CD4-positive, alpha-beta T cell treated with Interleukin-17A for 4 hours (primary cell): ENCODE measurements around the gene ACACB.
"Not testable (repeated sequence)": the region's sequence is repeated elsewhere in the genome, so short reads cannot be mapped to it uniquely, and the experiment has no call there.

Experiments used
- DNase-seq: peaks from one replicate; pipeline ENCODE4 v3.0.0-alpha.2; 2020; ENCODE audit warnings: mixed read lengths

ACACB gene

DNA sequence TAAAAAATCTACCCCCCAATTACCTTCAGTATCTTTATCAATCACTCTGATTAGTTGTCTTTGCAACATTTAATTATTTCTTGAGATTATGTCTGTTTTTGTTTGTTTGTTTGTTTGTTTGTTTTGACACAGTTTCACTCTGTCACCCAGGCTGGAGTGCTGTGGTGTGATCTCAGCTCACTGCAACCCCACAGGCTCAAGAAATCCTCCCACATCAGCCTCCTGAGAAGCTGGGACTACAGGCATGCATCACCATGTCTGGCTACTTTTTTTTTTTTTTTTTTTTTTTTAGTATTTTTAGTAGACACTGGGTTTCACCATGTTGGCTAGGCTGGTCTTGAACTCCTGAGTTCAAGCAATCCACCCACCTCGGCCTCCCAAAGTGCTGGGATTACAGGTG is 30.7 kb downstream of the ACACB start:
- not testable (repeated sequence) for DNase-seq

DNA sequence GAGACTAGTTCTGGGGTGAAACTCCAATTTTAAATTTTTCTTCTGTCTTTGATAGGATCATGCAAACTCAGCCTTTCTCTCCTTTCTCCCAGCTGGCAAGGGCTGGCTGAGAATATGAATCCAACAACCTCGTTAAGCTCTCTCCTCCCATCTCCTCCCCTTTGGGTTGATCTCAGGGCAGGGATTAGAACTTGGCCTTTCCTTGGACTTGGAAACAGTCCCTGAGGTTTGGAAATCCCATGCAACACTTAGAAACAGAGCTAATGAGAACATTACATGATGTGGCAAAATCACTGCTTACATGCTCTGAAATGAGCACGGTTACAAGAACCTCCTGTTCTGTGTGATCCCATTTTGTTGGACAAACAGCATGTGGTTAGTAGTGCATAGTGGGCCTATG is 31.6 kb downstream of the ACACB start:
- no peak for DNase-seq

DNA sequence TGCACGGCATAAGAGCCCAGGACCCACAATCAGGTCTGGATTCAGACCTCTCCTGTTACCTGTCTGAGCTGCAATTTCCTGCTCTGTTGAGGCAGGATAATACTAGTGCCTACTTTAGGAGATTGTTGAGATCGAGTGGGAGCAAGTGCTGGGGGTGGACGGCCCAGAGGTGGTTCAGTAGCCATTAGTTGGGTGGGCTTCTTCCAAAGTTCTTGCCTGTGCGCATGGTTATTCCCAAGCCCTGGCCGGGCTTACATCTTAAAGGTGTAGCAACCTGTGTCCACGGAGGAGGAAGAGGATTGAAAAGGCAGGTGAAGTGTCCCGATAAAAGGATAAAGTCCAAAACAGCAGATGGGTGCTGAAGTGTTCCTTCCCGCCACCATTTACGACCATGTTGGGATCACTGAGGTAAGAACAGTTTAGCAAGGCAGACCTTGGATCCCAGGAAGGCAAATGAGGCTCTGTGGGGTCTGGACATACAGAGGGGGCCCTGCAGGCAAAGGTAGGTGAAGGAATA is 33.8 kb downstream of the ACACB start:
- no peak for DNase-seq

DNA sequence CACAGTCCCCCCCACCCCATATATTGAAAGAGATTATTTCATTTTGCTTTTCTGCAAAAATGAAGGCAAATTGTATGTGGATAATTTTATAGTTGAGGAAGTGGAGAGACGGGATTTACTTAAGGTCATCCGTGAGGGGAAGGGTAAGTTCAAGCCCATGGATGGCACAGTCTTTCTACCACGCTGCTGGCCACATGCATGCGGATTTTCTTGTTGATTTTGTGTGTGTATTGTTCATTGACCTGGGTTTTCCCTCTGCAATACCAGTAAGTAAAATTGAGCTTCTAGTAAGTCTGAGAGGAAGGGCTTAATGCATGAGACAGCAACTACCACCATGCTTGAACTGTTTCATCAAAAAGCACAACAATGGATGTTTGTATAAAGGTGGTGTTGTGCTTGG is 35.1 kb downstream of the ACACB start:
- DNase-seq = no peak

DNA sequence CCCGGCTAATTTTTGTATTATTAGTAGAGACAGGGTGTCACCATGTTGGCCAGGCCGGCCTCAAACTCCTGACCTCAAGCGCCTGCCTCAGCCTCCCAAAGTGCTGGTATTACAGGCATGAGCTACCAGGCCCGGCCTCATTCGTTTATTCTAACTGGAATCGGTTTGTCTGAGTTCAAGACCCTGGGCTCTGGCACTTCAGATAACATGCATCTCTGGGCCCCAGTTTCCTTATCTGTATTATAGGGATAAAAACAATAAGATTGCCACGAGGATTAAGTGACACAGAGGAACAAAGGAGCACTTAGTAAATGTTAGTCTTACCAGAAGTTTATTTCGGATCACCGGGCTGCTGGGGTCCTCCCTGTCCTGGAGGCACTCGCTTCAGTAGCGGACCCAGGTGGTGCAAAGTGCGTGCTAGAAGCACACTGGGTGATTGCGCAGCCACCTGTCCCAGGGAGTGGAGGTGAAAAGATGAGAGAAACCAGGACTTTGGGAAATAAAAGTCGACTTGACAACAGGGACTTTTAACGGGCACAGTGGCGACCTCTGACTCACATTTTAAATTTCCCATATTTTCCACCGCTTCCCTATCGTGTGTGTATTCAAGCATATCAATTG is 37.5 kb downstream of the ACACB start:
- no peak for DNase-seq

DNA sequence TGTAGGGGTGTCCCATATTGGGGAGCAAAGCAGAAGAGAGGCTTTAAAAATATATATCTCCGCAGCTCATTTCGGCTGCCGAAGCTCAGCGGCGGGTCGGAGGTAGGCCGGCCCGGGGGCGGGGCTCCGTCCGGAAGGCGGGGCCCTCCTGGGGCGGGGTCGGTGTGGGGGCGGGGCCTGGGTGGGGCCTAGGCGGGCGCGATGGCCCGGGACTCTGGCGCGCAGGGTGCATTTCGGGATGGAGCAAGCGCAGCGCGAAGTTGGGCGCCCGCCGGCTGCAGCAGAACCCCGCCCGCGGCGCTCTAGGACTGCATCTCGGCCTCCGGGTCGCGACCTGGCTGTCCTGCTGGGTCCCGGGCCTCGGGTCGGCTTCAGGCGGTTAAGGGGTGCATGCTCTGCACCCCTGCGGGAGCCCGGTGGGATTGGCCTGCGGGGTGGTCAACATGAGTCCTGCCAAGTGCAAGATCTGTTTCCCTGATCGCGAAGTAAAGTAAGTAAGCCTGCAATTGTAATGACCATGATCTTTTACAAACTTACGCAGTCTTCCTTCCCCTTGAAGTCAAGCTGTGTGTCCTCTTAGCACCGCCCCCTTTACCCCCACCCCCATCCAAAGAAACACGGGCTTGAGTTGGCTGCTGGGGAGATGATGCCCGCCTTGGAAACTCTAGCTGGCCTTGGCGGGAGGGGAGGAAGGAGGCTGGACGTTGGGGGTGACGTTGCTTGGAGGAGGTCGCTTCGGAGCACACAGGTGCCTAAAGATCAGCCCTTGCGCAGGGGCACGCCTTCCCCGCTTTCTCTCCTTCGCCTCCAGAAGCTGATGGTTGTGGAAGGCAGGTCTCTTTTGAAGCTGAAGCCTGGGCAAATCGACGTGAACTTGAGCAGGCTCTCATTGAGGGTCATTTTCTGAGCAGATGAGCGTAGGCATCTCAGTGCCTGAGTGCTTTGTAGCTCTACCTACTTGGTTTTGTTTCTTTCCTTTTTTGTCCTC is 38.4 kb downstream of the ACACB start:
- DNase-seq = peak; percentile 86

DNA sequence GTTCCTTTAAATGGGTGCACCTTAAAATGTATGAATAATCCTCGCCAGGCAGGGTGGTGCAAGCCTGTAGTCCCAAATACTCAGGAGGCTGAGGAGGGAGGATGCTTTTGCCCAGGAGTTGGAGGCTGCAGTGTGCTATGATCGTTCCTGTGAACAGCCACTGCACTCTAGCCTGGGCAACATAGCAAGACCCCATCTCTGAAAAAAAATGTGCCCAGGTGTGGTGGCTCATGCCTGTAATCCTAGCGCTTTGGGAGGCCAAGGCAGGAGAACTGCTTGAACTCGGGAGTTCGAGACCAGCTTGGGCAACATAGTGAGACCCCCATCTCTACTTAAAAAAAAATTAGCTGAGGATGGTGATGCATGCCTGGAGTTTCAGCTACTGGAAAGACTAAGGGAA is 39.6 kb downstream of the ACACB start:
- no peak for DNase-seq

DNA sequence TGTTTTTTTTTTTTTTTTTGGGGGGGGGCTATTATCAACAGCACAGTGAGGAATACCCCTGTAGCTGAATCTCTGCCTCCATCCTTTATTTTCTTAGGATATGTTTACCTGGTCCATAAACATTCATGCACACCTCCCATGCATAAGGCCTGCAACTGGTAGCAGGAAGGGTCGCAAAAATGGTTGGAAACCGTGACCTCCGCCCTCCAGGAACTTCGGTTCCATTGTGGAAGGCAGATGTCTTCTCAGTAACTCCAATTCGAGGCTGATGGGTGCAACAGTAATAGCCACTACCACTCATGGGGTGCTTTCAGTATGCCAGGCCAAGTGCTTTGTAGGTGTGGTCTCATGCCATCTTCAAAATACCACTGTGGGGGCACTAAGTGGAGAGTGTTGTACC is 40.2 kb downstream of the ACACB start:
- DNase-seq = no peak

DNA sequence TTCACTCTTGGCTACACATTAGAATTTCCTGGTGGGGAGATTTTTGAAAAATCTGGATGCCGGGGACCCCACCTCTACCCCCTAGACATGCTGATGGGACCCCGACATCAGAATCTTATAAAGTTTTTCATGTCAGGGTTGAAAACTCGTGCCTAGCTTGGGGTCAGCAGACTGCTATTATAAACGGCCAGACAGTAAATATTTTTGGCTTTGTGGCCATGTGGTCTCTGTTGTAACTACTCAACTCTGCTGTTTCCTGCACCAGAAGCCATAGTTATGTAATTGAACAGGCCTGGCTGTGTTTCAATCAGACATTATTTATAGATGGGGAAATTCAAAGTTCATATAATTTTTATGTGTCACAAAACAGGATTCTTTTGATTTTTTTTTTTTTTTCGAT is 41.6 kb downstream of the ACACB start:
- no peak for DNase-seq

DNA sequence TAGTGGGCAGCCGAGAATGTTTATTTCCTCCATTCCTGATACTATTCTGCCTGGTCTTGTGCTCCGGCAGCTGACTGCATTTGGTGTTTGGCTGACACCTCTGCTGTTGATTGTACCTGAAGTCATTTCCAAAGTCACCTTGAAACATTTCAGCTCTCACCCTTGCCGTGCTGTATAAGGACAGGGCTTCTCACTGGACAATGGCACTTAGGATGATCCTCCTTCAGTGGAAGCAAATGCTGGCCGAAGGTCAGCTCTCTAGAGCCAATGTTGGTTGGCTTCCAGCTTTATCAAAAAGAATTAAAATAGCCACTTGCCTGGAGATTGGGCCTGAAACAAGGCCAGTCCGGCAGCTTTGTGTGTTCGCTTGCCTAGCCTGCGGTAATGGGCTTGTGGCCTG is 44.0 kb downstream of the ACACB start:
- DNase-seq = no peak

DNA sequence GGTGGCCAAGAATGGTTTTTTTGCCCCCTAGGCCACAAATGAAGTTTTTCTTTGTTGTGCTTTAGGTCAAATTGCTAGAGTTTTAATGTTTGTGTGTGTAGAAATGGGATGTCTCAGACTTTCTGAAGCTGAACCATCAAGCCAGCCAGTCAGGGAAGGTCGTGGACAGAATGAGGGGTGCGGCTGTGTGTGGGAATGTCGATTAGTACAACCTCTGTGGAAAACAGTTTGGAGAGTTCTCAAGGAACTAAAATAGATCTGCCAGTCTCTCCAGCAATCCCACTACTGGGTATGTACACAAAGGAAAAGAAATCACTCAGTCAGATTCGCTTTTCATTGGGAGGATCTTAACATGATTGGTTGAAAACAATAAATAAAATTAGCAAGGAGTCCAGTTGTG is 44.5 kb downstream of the ACACB start:
- DNase-seq = no peak

DNA sequence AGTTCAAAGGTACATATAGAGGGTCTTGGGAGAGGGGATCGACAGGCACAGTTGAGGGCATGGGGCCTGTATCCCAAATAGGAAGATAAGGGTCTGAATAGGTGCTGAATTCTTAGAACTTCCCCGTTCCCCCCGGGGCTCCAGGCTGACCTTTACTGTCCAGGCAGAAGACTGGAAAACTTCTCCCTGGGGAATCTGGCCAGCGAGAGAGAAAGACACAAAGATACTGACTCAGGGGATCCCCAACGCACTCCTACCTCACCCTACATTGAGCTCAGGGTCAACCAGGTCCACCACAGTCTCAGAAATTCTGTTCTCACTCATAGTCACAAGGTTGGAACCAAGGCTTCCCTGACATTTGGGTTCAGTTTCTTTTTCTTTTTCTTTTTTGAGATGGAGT is 46.2 kb downstream of the ACACB start:
- DNase-seq = no peak

DNA sequence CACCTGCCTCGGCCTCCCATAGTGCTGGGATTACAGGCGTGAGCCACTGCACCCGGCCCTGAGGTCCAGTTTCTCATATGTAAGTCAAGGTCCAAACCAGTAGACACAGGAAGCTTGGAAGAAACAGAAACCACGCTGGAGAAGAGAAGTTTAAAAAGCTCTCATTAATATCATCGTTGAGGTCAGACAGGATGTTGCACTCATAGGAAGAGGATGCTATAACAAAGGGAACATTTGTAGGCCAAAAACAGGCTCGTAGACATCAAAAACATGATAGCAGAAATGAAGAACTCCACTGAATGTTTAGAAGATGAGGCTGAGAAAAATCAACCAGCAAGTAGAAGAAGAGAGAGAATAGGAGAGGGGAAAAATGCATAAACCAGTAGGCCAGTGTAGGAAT is 46.8 kb downstream of the ACACB start:
- DNase-seq = no peak

DNA sequence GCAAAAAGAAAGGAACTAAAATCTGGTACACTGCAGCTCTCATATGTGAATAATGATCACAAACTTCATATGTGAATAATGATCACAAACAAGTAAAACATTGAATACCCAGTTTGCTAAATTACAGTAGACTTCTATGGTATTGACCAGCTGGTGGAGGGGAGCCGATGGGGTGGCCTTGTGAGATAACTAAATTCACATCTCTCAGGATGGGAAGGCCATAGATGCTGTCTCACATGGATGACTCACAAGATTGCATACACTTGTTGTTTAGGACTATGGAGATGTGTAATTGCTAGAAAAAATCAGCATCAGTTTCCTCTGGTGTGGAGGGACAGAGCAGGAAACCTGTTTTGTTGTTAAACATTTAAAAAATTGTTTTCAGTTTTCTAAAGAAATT is 49.2 kb downstream of the ACACB start:
- DNase-seq = no peak

DNA sequence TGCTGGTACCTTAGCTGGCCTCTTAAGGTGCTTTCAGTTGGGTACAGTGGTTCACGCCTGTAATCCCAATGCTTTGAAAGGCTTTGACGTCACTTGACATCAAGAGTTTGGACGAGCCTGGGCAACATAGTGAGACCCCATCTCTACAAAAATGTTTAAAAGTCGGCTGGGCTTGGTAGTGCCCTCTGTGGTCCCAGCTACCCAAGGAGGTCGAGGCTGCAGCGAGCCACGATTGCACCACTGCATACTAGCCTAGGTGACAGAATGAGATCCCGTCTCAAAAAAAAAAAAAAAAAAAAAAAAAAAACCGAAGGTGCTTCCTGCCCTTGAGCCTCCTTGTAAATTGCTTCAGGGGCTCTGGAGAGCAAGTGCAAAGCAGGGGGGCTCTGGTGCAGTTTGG is 50.0 kb downstream of the ACACB start:
- DNase-seq = no peak

DNA sequence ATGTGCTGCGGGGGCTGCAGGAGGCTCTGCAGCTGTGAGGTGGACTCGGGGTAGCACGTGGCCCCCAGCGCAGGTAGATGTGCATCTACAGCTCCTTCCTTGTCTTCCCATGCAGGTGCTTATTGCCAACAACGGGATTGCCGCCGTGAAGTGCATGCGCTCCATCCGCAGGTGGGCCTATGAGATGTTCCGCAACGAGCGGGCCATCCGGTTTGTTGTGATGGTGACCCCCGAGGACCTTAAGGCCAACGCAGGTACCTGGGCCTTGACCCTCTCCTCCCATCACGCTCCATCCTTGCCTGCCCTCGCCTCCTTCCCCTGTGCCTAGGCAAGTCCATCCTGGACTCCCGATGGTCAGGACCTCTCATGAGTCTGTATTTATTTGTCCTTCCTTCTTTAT is 51.4 kb downstream of the ACACB start:
- no peak for DNase-seq

DNA sequence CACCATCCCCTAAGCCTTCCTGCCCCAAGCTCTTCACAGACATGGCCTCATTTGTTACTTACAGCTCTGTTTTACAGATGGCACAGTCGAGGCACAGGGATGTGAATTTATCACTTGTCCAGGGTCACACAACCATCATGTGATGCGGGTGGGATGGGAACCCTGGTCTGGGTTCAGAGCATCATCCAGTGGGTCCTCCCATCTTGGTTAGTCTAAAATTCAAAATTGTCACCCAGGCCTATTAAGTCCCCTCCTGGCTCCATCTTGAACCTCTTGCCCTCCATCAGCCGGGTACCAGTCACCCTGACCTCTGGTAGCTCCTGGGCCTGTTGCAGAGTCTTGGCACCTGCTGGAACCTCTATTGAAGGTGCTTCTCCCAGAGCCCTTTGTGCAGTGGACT is 52.9 kb downstream of the ACACB start:
- DNase-seq = no peak

DNA sequence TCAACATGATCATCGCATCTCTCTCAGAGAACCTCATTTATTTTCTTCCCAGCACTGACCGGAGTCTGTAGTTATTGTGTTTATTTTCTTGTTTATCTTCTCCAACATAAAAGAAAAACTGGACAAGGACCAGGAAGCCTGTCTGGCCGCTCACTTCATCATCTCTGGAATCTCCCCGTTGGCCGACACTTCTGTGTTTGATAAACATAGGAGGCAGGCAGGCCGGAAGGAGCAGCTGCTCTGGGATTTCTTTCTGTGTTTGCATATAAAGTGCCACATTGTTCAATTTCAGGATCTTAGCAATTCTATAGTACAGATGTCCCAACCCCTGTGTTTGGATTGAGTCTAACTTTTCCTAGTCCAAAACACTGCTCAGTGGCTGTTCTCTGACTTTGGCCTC is 53.3 kb downstream of the ACACB start:
- DNase-seq = no peak

DNA sequence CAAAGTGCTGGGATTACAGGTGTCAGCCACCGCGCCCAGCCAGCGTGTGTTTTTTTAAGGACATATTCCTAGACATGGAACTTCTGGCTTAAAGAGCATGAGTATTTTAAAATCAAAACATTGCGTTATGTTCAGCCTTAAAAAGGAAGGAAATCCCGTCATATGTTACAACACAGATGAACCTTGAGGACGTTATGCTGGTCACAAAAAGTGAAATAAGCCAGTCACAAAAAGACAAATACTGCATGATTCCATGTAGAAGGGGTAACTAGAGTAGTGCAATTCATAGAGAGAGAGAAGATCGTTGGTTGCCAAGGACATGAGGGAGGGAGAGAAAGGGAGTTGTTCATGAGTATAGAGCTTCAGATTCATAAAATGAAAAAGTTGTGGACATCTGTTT is 53.9 kb downstream of the ACACB start:
- no peak for DNase-seq

DNA sequence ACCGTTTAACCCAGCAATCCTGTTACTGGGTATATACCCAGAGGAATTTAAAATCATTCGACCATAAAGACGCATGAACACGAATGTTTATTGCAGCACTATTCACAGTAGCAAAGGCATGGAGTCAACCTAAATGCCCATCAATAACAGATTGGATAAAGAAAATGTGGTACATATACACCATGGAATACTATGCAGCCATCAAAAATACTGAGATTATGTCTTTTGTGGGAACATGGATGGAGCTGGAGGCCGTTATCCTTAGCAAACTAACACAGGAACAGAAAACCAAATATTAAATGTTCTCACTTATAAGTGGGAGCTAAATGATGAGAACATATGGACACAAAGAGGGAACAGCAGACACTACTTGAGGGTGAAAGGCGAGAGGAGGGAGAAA is 56.4 kb downstream of the ACACB start:
- DNase-seq = not testable (repeated sequence)

DNA sequence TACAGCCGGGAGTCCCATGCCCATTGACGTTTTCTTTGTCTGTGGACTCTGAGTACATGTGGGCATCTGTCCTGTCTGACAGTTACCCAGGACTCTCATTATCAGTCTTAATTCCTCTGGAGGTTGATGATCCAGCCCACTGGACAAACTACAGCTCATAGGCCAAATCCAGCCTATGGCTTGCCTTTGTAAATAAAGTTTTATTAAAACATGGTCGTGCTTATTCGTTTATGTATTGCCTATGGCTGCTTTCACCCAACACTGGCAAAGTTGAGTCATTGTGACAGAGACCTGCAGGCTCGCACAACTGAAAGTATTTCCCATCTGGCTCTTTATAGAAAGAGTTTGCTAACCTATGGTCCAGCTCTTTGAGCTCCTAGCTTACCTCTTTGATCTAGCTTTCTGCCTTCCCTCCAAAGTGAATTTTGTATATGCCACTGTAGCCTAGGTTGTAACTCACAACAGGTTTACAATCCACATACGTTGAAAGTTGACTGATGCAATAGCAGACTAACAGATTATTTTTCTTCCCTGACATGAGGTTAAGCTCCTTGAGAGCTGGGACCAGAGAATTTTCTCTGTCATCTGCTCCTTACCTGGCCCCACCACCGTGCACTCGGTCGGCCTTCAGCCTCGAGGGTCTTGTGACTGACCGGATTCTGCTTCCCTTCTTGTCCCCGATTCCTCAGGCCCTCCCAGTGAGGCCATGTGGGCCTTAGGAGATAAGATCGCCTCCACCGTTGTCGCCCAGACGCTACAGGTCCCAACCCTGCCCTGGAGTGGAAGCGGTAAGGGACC is 57.3 kb downstream of the ACACB start:
- DNase-seq = no peak

DNA sequence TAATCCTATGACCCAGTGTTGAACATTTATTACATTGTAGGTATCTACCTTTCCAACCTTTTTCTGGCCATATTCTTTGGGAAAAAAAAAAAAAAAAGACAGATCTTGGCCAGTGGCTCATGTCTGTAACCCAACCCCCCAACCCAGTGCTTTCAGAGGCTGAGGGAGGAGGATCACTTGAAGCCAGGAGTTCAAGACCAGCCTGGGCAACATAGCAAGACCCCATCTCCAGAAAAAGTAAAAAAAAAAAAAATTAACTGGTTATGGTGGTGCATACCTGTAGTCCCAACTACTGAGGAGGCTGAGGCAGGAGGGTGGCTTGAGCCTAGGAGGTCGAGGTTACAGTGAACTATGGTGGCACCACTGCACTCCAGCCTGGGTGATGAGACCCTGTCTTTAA is 58.1 kb downstream of the ACACB start:
- no peak for DNase-seq

DNA sequence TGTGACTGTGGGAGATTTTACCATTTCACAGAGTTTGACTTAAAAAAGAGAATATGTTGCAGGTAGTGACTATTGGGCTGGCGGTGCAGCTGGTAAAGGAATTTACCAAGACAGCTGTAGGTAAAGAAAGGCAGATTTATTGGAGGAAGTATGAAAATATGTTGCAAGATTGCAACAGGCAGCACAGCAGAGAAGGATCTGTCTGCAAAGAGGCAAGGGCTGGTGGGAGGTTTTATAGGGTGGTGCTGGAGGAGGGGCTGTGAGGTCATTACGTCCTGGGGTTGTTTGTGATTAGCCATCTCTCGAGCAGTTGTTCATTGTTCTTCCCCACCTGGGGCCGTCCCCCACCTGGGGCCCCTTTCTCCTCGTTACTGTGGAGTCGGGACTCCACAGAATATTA is 62.1 kb downstream of the ACACB start:
- DNase-seq = no peak
